Right hindlimb (tissue), 1 donor: ENCODE data around the gene DPP4.
"Not testable (repeated sequence)": the region's sequence is repeated elsewhere in the genome, so short reads cannot be mapped to it uniquely, and the experiment has no call there.

Source experiments
- DNase-seq: peaks from one replicate; pipeline ENCODE4 v3.0.0-alpha.2; 2018

The DPP4 gene

DNA sequence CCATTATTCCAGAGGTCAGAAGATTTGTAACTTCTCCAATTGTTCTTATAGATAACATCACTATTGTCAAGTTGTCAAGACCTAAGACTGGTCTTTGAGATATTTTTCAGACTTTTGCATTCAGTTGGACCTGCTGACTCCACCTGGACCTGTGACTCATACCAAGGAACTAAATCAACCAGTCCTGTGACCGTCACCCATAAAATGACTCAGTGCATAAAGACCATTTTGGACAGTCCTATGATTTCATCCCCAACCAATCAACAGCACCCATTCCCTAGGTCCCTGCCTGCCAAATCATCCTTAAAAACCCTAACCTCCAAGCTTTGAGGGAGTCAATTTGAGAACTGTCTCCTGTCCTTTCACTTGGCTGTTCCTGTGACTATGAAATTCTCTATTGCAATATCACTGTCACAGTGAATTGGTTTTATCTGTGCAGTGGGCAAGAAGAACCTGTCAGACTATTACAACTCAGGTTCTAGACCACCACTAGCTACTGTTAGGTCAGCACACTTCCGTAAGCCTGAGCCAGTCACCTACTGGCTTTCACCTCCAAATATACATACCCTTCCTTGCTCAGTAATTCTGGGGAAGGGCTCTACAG lies 17.1 kb downstream of the DPP4 start:
- DNase-seq: no peak

DNA sequence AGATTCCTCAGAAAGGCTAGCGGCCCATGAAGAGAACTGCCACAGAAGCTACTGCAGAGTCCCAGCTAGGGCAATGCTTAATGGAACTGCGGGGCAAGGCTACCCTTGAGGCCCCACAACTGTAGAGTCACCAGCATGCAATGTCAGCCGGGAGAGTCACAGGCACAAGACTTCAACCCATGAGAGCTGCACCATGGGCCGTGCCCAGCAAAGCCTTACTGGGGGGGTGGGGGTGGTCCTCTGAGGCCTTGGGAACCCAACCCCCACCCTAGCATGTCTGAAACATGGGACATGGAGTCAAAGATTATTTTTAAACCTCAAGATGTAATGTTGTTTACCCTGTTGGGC lies 20.2 kb downstream of the DPP4 start:
- DNase-seq: no peak

DNA sequence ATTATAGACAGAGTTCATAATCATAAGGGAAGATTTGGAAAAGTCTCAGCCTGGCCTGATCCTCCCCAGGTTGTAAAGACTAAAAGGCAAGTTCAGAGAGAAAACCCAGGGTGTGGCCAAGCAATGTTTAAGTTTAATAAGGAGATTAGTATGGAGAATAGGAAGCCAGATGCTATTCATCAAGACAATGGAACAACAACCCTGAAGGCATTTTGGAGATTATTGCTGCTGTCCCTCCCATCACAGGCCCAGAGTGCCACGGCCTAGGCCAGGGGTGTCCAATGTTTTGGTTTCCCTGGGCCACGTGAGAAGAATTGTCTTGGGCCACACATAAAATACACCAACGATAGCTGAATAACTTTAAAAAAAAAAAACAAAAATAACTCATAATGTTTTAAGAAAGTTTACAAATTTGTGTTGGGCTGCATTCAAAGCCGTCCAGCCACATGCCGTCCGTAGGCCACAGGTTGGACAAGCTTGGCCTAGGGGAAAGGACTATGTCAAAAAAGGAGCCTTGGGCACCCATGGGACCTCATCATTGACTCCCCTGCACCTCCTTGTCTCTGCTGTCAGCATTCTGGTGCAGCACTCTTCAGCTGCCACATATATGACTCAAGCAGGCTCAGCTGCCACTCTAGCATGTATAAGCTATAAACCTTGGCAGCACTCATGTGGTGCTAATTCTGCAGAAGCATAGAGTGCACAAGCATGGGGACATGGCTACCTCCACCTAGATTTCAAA lies 20.8 kb downstream of the DPP4 start:
- DNase-seq: no peak

DNA sequence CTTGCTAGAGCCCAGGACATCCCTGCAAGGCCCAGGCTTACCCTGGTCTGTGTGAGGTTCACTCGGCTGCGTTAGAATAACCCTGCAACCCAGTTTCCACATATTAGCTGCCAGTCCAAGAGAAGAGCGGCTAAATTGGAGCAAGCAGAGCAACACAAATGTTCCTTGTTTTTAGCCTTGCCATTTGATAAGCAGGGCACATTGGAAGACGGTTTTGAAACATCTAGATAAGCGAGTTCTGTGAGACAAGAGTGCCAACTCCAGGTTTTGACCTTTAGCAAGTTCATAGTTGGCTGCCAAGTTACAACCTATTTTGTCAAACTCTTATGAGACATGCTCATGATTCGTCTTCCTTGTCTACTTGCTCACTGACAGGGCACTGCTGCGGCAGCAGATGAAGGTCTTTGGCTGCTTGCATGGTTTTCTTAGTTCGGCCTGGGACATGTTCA lies 23.5 kb downstream of the DPP4 start:
- DNase-seq: no peak

DNA sequence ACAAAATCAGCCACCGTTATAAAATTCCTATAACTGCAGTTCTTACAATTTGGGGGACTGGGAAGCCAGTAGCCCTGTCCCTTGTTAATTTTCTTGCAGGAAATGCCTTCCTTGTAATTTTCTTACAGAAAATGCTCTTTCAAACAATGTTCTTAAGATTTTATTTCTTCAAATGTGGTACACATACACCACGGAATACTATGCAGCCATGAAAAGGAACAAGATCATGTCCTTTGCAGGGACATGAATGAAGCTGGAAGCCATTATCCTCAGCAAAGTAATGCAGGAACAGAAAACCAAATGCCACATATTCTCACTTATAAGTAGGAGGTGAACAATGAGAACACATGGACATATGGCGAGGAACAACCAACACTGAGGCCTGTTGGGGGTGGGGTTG lies 24.9 kb downstream of the DPP4 start:
- not testable (repeated sequence) for DNase-seq

DNA sequence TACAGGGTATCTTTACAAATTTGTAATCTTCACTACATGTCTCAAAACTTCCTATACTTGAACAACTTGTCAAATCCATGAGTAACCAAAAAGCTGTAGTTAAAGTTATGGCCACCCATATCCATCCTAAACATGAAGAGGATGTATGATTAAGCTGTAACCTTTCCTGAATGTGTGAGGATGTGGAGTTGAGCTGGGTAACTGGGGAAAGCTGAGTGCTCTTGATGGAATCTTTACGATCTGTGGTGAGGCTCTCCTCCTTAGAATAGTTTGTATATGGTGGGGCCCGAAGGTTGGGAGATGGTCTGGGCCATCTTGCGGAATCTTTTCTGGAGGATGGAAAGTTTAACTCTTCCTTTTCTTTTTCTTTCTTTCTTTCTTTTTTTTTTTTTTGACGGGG lies 29.4 kb downstream of the DPP4 start:
- no peak for DNase-seq

DNA sequence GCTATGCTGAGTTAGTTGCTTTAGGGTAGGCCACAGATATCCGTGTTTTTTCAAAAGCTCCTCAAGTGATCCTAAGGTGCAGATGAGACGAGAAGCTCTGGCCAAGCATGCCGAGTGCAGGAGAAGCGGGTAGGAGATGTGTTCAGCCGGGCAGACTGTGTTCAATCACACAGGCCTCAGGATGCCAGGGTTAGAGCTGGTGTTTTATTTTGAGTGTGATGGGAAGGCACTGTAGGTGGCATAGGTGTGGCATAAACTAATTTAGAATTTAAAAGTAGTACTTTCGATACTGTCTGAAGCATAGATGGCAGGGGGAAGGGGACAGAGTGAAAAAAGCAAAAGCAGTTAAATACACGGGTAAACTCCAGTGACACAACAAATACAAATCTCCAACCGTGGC lies 30.9 kb downstream of the DPP4 start:
- no peak for DNase-seq

DNA sequence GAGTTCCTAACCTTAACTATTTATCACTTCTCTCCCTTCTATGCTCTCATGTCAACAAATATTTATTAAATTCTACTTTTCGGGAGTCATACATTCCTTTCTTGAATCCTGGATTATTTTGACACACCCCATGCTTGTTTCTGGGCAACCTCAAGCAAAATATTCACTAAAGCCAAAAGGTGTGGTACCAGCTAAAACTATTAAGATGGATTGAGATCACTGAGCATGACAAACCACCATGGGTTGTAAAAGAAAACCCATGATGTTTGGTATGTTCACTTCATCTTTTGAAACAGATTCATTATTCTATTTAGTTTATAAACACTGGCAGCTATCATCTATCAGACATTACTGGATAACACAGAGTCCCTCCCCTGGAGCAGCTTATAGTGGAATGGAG lies 32.5 kb downstream of the DPP4 start:
- no peak for DNase-seq

DNA sequence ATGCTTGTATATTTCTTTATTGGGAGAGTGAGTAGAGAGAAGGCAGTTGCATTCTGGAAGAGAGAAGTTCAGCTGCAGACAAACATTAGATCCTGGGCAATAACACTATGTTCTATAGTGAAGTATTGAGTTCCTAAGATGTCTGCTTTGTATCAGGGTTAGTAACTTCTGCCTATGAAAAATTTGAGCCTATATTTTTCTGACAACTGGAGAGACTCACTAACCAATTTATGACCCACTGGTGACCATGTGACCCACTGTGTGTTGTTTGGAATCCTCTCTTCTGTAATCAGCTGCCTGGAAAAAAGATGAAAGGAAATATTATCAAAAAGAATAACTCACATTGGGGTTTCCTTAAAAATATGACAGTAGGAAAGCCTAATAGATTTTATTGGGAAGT lies 35.3 kb downstream of the DPP4 start:
- DNase-seq: no peak

DNA sequence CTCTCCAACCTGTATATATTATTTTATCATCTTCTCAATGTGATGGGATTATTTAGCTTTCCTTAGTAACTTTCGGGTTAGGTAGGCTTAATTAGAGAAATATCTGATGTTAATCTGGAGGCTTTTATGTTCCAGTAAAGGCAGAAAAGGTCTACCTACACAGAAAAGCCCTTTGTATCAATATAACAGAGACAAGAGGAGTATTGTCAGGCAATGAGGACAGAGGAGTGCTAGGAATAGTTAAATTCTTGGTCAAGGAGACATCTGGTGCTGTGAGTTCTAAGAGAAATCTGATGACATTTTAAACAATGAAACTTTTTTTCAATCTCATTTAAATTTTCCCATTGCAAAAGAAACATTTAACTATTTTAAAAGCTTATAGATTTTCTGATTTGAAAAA lies 36.1 kb downstream of the DPP4 start:
- no peak for DNase-seq

DNA sequence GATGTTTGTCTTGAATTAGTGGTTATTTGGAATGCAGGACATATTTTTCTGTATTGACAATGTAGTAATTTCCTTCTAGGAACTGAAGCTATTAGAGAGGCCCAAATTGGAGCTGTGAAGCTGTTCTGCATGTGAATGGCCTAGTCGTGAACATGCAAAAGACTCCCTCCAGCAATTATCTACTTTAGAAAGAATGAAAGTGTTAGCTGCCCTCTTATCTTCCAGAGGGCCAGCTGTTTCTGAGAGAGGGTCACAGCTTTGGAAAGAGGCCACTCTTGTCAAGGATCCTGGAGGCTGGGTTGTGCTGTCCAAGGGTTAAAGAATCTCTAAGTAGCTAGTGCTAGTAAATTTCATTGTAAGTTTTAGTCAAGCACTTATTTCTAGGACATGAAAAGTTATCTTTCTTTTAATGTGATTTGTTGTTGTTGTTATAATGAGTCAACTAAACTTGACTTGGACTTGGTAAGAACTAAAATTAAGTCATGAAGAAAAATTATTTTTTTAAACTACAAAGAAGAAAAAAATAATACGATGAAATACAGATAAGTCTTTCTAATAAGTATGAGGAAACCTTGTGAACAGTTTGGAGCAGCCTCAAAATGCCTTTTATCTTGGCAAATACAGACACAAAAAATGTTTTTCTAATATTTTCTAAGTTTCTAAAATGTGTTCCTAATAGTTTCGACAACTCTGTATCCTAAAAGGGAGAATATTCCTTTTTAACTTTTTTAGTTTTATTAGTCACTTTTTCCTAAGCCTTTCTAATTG lies 36.8 kb downstream of the DPP4 start:
- no peak for DNase-seq

DNA sequence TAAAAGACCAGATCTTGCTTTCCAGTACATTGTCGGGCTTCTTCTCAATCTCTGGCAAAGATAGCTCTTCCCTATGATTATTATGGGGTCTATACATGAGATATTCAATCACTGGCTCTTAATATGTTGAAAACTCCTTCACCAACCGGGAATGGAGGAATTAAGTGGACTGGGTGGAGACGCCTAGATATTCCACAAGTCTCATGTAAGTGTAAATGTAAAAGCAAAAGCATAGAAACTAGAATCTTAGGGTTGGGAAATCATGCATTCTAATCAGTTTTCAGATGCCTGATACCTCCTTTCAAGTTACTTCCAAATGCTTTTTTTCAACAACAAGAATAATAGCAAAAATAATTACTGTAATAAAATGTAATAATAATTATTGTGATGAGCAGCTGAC lies 38.0 kb downstream of the DPP4 start:
- DNase-seq: no peak

DNA sequence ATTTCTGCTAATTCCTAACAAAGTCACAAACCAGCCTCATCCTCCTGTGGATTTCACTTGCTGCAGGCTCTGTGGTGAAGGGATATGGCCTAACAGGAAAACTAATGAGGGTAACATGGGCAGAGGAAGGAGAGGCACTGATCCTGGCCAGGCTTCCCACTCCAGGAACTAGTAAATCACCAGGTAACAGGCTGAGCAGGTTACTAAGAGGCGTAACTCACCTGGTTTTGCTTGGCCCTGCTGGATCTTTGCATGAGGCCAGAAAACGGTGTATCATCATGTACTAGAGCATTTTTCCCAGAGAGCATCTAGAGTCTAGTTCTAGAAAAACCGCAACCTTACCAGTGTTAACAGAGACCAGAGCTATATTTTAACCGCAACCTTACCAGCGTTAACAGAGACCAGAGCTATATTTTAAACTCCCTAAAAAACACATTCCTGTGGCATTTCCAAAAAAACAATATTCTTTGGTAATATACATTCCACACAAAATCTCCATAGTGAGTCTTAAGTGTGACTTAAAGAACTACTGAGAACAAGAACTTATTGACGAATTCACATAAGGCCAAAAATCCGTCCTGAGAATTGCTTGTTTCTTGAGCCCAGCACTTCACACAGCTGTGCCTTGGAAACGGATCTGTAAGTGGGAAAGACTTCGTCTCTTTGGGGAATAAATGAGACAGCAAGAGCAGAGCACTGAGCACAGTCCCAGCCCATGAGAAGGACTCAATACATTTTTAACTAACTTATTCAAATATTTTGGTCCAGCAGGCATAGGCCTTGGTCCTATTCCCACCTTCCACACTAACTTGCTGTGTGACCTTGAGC lies 43.4 kb downstream of the DPP4 start:
- no peak for DNase-seq

DNA sequence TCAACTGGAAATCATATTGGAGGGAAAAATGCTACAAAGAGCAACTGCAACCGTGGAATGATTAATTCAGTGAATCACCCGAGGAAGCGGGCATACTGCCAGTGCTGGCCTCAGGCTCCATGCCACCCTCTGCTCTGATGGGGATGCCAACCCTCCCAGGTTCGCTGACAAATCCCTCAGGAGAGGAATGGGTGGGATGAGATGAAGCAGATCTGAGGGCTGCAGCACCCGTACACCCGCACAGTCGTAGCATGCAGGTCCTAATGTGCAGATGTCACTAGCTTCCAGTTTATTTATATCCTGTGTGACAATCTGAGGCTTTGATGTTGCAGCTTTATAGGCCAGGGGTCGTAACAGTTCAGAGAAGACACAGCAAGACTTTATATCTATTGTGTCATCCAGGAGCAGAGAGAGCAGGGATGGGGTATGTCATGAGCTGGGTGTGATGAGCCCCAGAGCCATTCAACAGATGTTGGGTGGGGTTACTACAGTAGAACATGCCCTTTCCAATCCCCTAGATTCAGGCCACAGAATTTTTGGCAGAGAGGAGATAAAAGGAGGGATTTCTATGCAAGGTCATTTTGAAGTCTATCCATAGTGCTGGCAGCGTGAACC lies 44.6 kb downstream of the DPP4 start:
- no peak for DNase-seq

DNA sequence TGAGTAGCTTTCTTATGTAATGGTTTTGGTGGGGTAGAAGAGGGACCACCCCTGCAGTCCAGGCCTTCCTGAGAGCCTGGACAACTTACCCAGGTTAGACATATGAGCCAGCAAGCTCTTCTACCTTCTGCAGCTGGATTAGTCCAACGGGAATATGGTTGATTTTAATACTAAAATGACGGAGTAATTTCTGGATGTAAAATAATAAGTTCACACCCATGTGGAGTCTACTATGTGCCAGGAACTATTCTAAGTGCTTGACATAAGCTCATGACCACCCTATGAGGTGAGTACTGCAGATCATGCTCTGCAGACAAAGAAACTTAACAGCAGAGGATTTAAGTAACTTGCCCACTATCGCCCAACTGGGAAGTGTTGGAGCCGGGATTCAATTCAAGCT lies 45.5 kb downstream of the DPP4 start:
- DNase-seq: peak; percentile 26

DNA sequence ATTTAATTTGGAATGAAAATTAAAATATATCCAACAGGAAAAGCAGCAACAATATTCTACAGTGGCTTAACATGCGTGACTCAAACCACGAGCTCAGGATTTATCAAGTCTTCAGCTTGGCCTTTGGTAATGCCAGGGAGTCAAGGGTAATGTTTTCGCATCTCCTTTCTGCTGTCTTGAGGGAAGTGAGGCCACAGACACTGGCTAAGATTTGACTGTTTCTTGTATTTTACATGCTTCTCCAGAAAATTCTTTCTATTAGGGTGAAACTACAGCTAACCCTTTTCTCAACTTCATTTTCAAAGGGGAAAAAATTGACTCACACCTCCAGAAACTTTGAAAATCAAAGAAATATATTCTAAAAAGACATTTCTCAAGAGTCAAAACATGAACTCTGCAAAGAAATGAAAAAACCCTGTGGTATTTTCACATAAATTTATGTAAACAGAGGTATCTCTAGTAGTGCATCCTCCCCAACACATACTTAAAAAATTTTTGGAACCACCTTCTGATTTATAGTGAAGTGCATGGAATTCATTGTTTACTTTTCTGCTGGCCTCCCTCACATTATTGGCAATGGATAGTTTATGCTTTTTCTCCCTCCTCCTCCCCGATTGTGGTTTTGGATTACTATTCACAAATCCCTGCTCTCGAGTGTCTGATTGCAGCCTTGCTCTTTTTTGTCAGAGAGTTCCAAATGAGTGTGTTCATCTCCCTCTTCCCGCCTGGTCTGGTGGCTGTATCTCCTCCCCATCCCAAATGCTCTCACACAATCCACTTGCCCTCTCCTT lies 48.7 kb downstream of the DPP4 start:
- no peak for DNase-seq

DNA sequence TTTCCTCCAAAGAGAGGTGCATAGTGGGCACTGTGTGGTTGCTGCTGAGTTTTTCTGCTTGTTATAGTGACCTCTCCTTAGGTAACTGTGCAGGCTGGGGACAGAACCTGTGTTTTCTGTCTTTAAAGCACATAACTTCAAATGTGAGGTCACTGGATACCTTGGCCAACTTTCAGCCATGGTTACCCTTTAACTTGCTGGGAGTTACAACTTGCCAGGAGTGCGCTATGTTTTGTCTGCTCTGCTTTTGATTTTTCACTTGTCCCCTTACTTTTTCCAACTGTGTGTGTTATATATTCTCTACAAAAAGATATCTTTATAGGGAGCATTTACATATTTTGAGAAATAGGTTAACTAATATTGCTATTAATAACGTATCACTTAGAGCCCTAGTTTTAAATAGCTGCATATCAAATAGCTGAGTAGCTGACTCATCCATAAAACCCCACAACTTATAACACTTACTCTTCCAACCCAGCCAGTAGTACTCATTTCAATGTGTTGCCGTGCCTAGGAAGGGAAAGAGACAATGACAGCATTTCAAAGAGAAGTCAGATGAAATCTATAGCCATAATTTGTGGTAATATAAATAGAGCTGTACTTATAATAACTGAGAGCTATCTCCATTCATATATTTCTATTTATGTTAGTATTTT lies 51.6 kb downstream of the DPP4 start:
- no peak for DNase-seq

DNA sequence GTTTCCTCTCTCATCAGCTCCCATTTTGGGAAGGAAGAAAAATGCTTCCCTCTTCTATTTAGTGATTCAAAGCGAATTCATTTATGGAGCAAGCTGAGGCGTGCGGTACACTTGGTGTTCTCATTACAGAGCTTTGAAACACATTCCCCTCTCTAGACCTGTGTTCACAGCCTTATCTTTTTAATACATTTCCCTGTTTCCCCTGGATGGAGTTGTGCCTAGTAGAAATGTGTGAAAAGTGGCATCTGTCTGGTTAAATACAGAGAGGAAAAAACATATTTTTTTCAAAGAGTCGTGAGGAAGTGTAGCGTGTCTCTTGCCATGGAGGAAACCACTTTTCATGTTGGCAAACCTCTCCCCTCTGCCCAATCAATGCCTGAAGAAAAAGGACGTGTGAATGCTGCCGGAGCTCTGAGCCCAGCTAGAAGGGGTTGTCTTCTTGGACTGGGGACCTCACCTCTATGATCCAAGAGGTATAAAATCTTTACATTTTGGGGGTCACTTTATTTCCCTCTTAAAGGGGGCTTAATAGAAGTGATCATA lies 52.4 kb downstream of the DPP4 start:
- DNase-seq: no peak

DNA sequence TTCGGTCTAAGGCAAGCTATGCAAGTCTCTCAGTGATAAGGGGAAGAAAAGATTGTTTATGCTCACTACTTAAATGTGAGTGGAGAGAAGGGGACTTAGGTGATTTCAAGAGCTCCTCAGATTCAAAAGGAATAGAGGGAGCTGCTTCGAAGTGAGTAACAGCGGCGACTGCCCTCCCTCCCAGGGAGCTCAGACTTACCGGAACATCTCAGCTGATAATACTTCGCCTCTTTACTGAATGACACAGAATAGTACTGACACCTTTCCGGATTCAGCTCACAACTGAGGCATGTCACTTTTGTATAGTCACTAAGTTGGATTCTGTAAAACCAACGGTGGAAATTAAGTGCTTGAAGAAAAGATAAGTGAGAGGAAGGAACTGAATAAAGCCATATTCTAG lies 55.5 kb downstream of the DPP4 start:
- no peak for DNase-seq

DNA sequence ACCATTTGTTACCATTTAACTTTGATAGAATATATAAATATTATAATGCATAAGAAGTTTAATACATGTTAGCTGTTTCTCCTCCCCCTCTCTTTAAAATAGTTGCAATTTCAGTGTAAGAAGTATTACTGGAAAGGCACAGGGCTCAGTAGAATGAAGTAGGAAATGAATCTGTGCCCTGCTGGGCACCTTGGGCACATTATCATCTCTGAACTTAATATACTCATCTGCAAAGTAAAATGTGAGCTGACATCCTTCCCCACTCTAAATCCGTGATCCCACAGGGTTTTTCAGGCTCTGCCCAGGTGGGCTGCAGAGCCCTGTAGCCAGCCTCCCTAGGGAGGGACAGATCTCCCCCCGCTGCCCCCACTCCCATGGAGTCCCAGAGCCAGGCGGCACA lies 56.8 kb downstream of the DPP4 start:
- DNase-seq: no peak

DNA sequence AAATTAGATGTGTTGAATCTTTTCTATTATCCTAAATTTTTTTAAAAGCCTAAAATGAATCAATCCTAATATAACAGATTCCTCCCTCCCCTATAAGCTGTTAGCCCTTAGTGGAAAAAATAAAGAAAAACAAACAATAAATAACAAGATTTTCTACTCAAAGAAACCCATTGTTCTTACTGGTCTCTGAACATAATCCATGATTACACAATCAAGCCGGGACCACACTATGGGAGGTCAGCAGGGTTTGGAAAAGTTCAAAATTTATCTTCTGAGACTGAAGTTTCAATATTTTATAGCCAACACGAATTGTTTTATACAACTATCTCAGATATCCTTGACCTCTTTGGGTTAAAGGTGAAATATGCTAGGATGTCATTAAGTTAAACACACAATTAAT lies 57.9 kb downstream of the DPP4 start:
- DNase-seq: no peak
